Measurements from ENCODE around the gene LRRC1.
A peak's percentile ranks its signal among the peaks of the same experiment; 100 is the strongest.
"Not testable (repeated sequence)": the region's sequence is repeated elsewhere in the genome, so short reads cannot be mapped to it uniquely, and the experiment has no call there.

LRRC1 gene

GRCh38 chr6:53792973-53793317, 1.9 kb upstream of the LRRC1 start:
- DNase-seq (ENCODE audit: low spot score): no peak

- DNase-seq (ENCODE audit: low spot score): peak; percentile 49
Observed at GRCh38 chr6:53793318-53794136, 1.3 kb upstream of the LRRC1 start.

GRCh38 chr6:53794137-53794719, 577 bp upstream of the LRRC1 start:
- peak; percentile 88 for DNase-seq (ENCODE audit: low spot score)

GRCh38 chr6:53795340-53795701, 516 bp downstream of the LRRC1 start:
- DNase-seq (ENCODE audit: low spot score): no peak

- peak; percentile 24 for DNase-seq (ENCODE audit: low spot score)
Observed at GRCh38 chr6:53795702-53796450, 1.1 kb downstream of the LRRC1 start.

GRCh38 chr6:53796451-53796780, 1.6 kb downstream of the LRRC1 start:
- DNase-seq (ENCODE audit: low spot score): no peak

- DNase-seq (ENCODE audit: low spot score): no peak
Observed at GRCh38 chr6:53796791-53797190, 2.0 kb downstream of the LRRC1 start.

- DNase-seq (ENCODE audit: low spot score): no peak
Observed at GRCh38 chr6:53797304-53797703, 2.5 kb downstream of the LRRC1 start.

GRCh38 chr6:53799340-53799739, 4.5 kb downstream of the LRRC1 start:
- DNase-seq (ENCODE audit: low spot score): no peak

- no peak for DNase-seq (ENCODE audit: low spot score)
Observed at GRCh38 chr6:53801022-53801421, 6.2 kb downstream of the LRRC1 start.

GRCh38 chr6:53802582-53802981, 7.8 kb downstream of the LRRC1 start:
- DNase-seq (ENCODE audit: low spot score): no peak

GRCh38 chr6:53803081-53803860, 8.5 kb downstream of the LRRC1 start:
- DNase-seq (ENCODE audit: low spot score): no peak

GRCh38 chr6:53805016-53805415, 10.2 kb downstream of the LRRC1 start:
- no peak for DNase-seq (ENCODE audit: low spot score)

GRCh38 chr6:53805725-53806124, 10.9 kb downstream of the LRRC1 start:
- DNase-seq (ENCODE audit: low spot score): no peak

- DNase-seq (ENCODE audit: low spot score): not testable (repeated sequence)
Observed at GRCh38 chr6:53807606-53808005, 12.8 kb downstream of the LRRC1 start.

- no peak for DNase-seq (ENCODE audit: low spot score)
Observed at GRCh38 chr6:53808302-53808881, 13.6 kb downstream of the LRRC1 start.

GRCh38 chr6:53809691-53810090, 14.9 kb downstream of the LRRC1 start:
- DNase-seq (ENCODE audit: low spot score): no peak

- peak; percentile 66 for DNase-seq (ENCODE audit: low spot score)
Observed at GRCh38 chr6:53811082-53811481, 16.3 kb downstream of the LRRC1 start.

GRCh38 chr6:53811746-53812145, 16.9 kb downstream of the LRRC1 start:
- no peak for DNase-seq (ENCODE audit: low spot score)

- DNase-seq (ENCODE audit: low spot score): peak; percentile 20
Observed at GRCh38 chr6:53813096-53813495, 18.3 kb downstream of the LRRC1 start.

- DNase-seq (ENCODE audit: low spot score): no peak
Observed at GRCh38 chr6:53813801-53814200, 19.0 kb downstream of the LRRC1 start.

GRCh38 chr6:53814353-53814752, 19.5 kb downstream of the LRRC1 start:
- DNase-seq (ENCODE audit: low spot score): no peak

All from GM03348 (cell line).